ENCODE measurements around the gene MAGI2.
A peak's percentile ranks its signal among the peaks of the same experiment; 100 is the strongest.

MAGI2 gene

DNA sequence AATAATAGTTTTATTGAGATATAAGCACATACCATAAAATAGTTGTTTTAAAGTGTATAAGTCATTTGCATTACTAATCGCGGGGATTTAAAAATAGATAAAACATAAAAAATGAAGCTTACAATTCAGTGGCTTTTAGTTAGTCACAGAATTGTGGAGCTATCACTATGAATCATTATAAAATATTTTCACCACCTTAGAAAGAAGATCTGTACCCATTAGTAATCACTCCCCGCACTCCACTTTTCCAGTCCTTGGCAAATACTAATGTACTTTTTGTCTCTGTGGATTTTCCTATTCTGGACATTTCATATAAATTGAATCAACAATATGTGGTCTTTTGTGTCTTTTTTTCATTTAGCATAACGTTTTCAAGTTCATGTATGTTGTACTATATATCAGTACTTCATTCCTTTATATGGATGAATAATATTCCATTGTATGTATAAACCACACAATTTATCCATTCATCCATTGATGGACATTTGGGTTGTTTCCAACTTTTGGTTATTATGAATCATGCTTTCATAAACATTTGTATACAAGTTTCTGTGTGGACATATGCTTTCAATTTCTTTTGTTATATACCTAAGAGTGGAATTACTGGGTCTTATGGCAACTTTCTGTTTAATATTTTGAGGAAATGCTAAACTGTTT is 162.5 kb downstream of the MAGI2 start:
- no peak overlapping the region for H3K14ac ChIP-seq (ENCODE audit: low read length in 2 of 2)
- no peak overlapping the region for H2AK5ac ChIP-seq (ENCODE audit: low read length, severe bottlenecking)
- WGBS = no CpG with 5 or more reads among the region's 4 CpGs

GRCh38 chr7:79290398-79290797 is 163.1 kb downstream of the MAGI2 start:
- no peak overlapping the region for H3K27ac ChIP-seq (ENCODE audit: low read length, poor library complexity, severe bottlenecking)
- no peaks in the 10 kb centered on the region for H3K79me1 ChIP-seq (replicated peaks; ENCODE audit: low read length, poor library complexity, severe bottlenecking)
- no peaks in the 10 kb centered on the region for H3K9me3 ChIP-seq (ENCODE audit: control insufficient read depth, low read length)
- H3K18ac ChIP-seq (ENCODE audit: low read depth in 1 of 2, low read length in 2 of 2) = no peak overlapping the region
- H2AFZ ChIP-seq (ENCODE audit: low read depth, low read length) = no peak overlapping the region
- H3K27me3 ChIP-seq (ENCODE audit: control insufficient read depth in 1 of 2, insufficient read depth in 1 of 2, low read length in 2 of 2) = no peaks in the 10 kb centered on the region
- H3K14ac ChIP-seq (ENCODE audit: low read length in 2 of 2) = no peak overlapping the region
- no peak overlapping the region for H2AK5ac ChIP-seq (ENCODE audit: low read length, severe bottlenecking)
- H3K4me1 ChIP-seq (ENCODE audit: control insufficient read depth, insufficient read depth, low read depth, low read length) = no peaks in the 10 kb centered on the region
- no peak overlapping the region for H4K8ac ChIP-seq (ENCODE audit: low read length)
- H3K4me3 ChIP-seq (ENCODE audit: insufficient read depth in 1 of 2, low read depth in 1 of 2, low read length in 2 of 2) = no peak overlapping the region
- WGBS = 93% methylated on average over 3 of the region's 3 CpGs
- no peak overlapping the region for H2BK12ac ChIP-seq (ENCODE audit: low read length in 2 of 2)
- no peak overlapping the region for H3K9ac ChIP-seq (ENCODE audit: low read length)
- no peak overlapping the region for H2BK15ac ChIP-seq (ENCODE audit: low read depth, poor library complexity, severe bottlenecking)
- no peak overlapping the region for H3K4me2 ChIP-seq (ENCODE audit: low read length, poor library complexity, severe bottlenecking)
- DNase-seq = no peak
- no peak overlapping the region for H3K4ac ChIP-seq (ENCODE audit: low read depth in 1 of 2, low read length in 2 of 2)
- no peaks in the 10 kb centered on the region for H3K36me3 ChIP-seq (ENCODE audit: control insufficient read depth in 1 of 2, insufficient read depth in 2 of 2, low read depth in 1 of 2, low read length in 2 of 2)
- no peak overlapping the region for H3K23ac ChIP-seq (ENCODE audit: low read length in 2 of 2)
- H2BK5ac ChIP-seq (ENCODE audit: low read depth, low read length, poor library complexity, severe bottlenecking) = no peak overlapping the region
- no peak overlapping the region for H4K91ac ChIP-seq (ENCODE audit: low read length)
- H2BK120ac ChIP-seq (ENCODE audit: low read depth, low read length) = no peak overlapping the region

More for the DNA sequence above, 162.5 kb downstream of the MAGI2 start:
- Histone ChIP-seq H3K36me3 (ENCODE audit: control insufficient read depth in 1 of 2, insufficient read depth in 2 of 2, low read depth in 1 of 2, low read length in 2 of 2) (no peaks in the 10 kb centered on the region), H3K23ac (ENCODE audit: low read length in 2 of 2) (no peak overlapping the region), H4K91ac (ENCODE audit: low read length) (no peak overlapping the region), H2BK5ac (ENCODE audit: low read depth, low read length, poor library complexity, severe bottlenecking) (no peak overlapping the region), H2AFZ (ENCODE audit: low read depth, low read length) (no peak overlapping the region), H2BK120ac (ENCODE audit: low read depth, low read length) (no peak overlapping the region), H3K4ac (ENCODE audit: low read depth in 1 of 2, low read length in 2 of 2) (no peak overlapping the region), H2BK12ac (ENCODE audit: low read length in 2 of 2) (no peak overlapping the region), H3K27ac (ENCODE audit: low read length, poor library complexity, severe bottlenecking) (no peak overlapping the region), H3K27me3 (ENCODE audit: control insufficient read depth in 1 of 2, insufficient read depth in 1 of 2, low read length in 2 of 2) (no peaks in the 10 kb centered on the region), H3K4me3 (ENCODE audit: insufficient read depth in 1 of 2, low read depth in 1 of 2, low read length in 2 of 2) (no peak overlapping the region), H3K79me1 (replicated peaks; ENCODE audit: low read length, poor library complexity, severe bottlenecking) (no peaks in the 10 kb centered on the region), H3K4me2 (ENCODE audit: low read length, poor library complexity, severe bottlenecking) (no peak overlapping the region), H3K18ac (ENCODE audit: low read depth in 1 of 2, low read length in 2 of 2) (no peak overlapping the region), H4K8ac (ENCODE audit: low read length) (no peak overlapping the region), H3K9me3 (ENCODE audit: control insufficient read depth, low read length) (no peaks in the 10 kb centered on the region), H3K9ac (ENCODE audit: low read length) (no peak overlapping the region), H3K4me1 (ENCODE audit: control insufficient read depth, insufficient read depth, low read depth, low read length) (no peaks in the 10 kb centered on the region), H2BK15ac (ENCODE audit: low read depth, poor library complexity, severe bottlenecking) (no peak overlapping the region)
- no peak for DNase-seq

DNA sequence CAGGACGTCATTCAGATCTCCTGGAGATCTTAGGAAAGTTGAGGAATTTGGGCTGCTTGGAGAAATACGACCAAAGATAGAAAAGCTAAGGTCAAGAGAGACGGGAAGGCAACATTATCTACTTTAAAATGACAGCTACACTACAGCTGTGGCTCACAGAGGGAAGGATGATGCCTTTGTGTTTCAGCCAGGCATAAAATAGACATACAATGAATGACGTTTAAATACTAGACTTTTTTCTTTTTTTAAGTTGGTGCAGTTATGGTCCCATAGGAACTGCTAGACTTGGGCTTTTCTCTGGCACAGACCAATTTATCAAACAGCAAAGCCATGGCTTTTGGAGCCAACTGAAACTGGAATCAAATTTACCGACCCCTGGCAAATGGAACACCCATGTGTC is 164.8 kb downstream of the MAGI2 start:
- Histone ChIP-seq H2BK15ac (ENCODE audit: low read depth, poor library complexity, severe bottlenecking) (no peak overlapping the region), H3K18ac (ENCODE audit: low read depth in 1 of 2, low read length in 2 of 2) (no peak overlapping the region), H3K9ac (ENCODE audit: low read length) (no peak overlapping the region), H4K91ac (ENCODE audit: low read length) (no peak overlapping the region), H2BK5ac (ENCODE audit: low read depth, low read length, poor library complexity, severe bottlenecking) (no peak overlapping the region), H4K8ac (ENCODE audit: low read length) (peak overlapping the region; percentile 17), H3K4me3 (ENCODE audit: insufficient read depth in 1 of 2, low read depth in 1 of 2, low read length in 2 of 2) (no peak overlapping the region), H3K4ac (ENCODE audit: low read depth in 1 of 2, low read length in 2 of 2) (peak overlapping the region in 1 of 2 experiments; percentile 26), H3K79me1 (replicated peaks; ENCODE audit: low read length, poor library complexity, severe bottlenecking) (no peaks in the 10 kb centered on the region), H3K27ac (ENCODE audit: low read length, poor library complexity, severe bottlenecking) (no peak overlapping the region), H3K14ac (ENCODE audit: low read length in 2 of 2) (no peak overlapping the region), H3K4me1 (ENCODE audit: control insufficient read depth, insufficient read depth, low read depth, low read length) (no peaks in the 10 kb centered on the region), H3K23ac (ENCODE audit: low read length in 2 of 2) (no peak overlapping the region), H2AK5ac (ENCODE audit: low read length, severe bottlenecking) (no peak overlapping the region), H3K36me3 (ENCODE audit: control insufficient read depth in 1 of 2, insufficient read depth in 2 of 2, low read depth in 1 of 2, low read length in 2 of 2) (no peaks in the 10 kb centered on the region), H2AFZ (ENCODE audit: low read depth, low read length) (no peak overlapping the region), H2BK12ac (ENCODE audit: low read length in 2 of 2) (no peak overlapping the region), H3K27me3 (ENCODE audit: control insufficient read depth in 1 of 2, insufficient read depth in 1 of 2, low read length in 2 of 2) (no peaks in the 10 kb centered on the region), H3K4me2 (ENCODE audit: low read length, poor library complexity, severe bottlenecking) (no peak overlapping the region), H2BK120ac (ENCODE audit: low read depth, low read length) (no peak overlapping the region), H3K9me3 (ENCODE audit: control insufficient read depth, low read length) (no peaks in the 10 kb centered on the region)
- no peak for DNase-seq
- WGBS = 68% methylated on average over 4 of the region's 5 CpGs

DNA sequence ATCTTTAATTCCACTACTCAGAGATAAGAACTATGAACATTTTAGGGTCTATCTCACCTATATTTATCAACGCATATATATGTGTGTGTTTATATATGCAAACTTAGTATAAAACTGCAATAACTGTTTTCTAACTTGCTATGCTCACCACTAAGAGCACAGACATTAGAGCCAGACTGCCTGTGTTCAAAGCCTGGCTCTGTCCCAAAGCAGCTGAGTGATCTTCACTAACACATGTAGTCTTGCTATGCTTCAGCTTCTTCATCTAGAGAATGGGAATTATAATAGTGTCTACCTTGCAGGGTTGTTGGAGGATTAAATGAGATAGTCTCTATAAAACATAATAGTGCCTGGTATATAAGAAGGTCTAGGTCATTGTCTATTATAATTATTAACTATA is 165.5 kb downstream of the MAGI2 start:
- H3K4ac ChIP-seq (ENCODE audit: low read depth in 1 of 2, low read length in 2 of 2) = no peak overlapping the region
- no CpG with 5 or more reads among the region's 1 CpG for WGBS

More for the DNA sequence above, 165.5 kb downstream of the MAGI2 start:
- no peaks in the 10 kb centered on the region for H3K4me1 ChIP-seq (ENCODE audit: control insufficient read depth, insufficient read depth, low read depth, low read length)
- DNase-seq = no peak
- no peak overlapping the region for H3K9ac ChIP-seq (ENCODE audit: low read length)
- H3K36me3 ChIP-seq (ENCODE audit: control insufficient read depth in 1 of 2, insufficient read depth in 2 of 2, low read depth in 1 of 2, low read length in 2 of 2) = no peaks in the 10 kb centered on the region
- H4K8ac ChIP-seq (ENCODE audit: low read length) = no peak overlapping the region
- no peak overlapping the region for H3K27ac ChIP-seq (ENCODE audit: low read length, poor library complexity, severe bottlenecking)
- no peak overlapping the region for H3K4me3 ChIP-seq (ENCODE audit: insufficient read depth in 1 of 2, low read depth in 1 of 2, low read length in 2 of 2)
- H2AK5ac ChIP-seq (ENCODE audit: low read length, severe bottlenecking) = no peak overlapping the region
- H2BK5ac ChIP-seq (ENCODE audit: low read depth, low read length, poor library complexity, severe bottlenecking) = no peak overlapping the region
- H2BK12ac ChIP-seq (ENCODE audit: low read length in 2 of 2) = no peak overlapping the region
- H3K18ac ChIP-seq (ENCODE audit: low read depth in 1 of 2, low read length in 2 of 2) = no peak overlapping the region
- no peak overlapping the region for H2BK15ac ChIP-seq (ENCODE audit: low read depth, poor library complexity, severe bottlenecking)
- no peak overlapping the region for H3K23ac ChIP-seq (ENCODE audit: low read length in 2 of 2)
- H3K79me1 ChIP-seq (replicated peaks; ENCODE audit: low read length, poor library complexity, severe bottlenecking) = no peaks in the 10 kb centered on the region
- no peak overlapping the region for H2AFZ ChIP-seq (ENCODE audit: low read depth, low read length)
- no peaks in the 10 kb centered on the region for H3K9me3 ChIP-seq (ENCODE audit: control insufficient read depth, low read length)
- no peaks in the 10 kb centered on the region for H3K27me3 ChIP-seq (ENCODE audit: control insufficient read depth in 1 of 2, insufficient read depth in 1 of 2, low read length in 2 of 2)
- H3K14ac ChIP-seq (ENCODE audit: low read length in 2 of 2) = no peak overlapping the region
- no peak overlapping the region for H3K4me2 ChIP-seq (ENCODE audit: low read length, poor library complexity, severe bottlenecking)
- H4K91ac ChIP-seq (ENCODE audit: low read length) = no peak overlapping the region
- H2BK120ac ChIP-seq (ENCODE audit: low read depth, low read length) = no peak overlapping the region
